Trophoblast cell (in vitro differentiated cells and primary cell): Measurements from ENCODE around the gene TKTL1.

Source experiments
- DNase-seq, 2 donors: peaks; one replicate each; pipeline ENCODE4 v3.0.0-alpha.2; 2016
- H2AFZ ChIP-seq: 2 replicates; pipeline ENCODE4 v1.6.1; 2013; ENCODE audit warnings: low read length, moderate library complexity, mild to moderate bottlenecking; ENCODE audit not compliant: insufficient read depth, poor library complexity
- H2AK5ac ChIP-seq: 2 replicates; pipeline ENCODE4 v1.6.1; 2013; ENCODE audit warnings: mild to moderate bottlenecking, low read length
- H2BK120ac ChIP-seq: 2 replicates; pipeline ENCODE4 v1.6.1; 2013; ENCODE audit warnings: low read length, mild to moderate bottlenecking, moderate library complexity; ENCODE audit not compliant: insufficient read depth, poor library complexity
- H2BK12ac ChIP-seq: 2 replicates; pipeline ENCODE4 v1.6.1; 2013; ENCODE audit warnings: mild to moderate bottlenecking, low read length, moderate library complexity
- H2BK5ac ChIP-seq: 2 replicates; pipeline ENCODE4 v1.6.1; 2013; ENCODE audit warnings: low read length, low read depth, moderate library complexity, mild to moderate bottlenecking; ENCODE audit not compliant: poor library complexity
- H3K14ac ChIP-seq: 2 replicates; pipeline ENCODE4 v1.6.1; 2013; ENCODE audit warnings: mild to moderate bottlenecking, low read length
- H3K18ac ChIP-seq: 2 replicates; pipeline ENCODE4 v1.6.1; 2013; ENCODE audit warnings: mild to moderate bottlenecking, low read length
- H3K23ac ChIP-seq: 2 replicates; pipeline ENCODE4 v1.6.1; 2013; ENCODE audit warnings: low read length
- H3K27ac ChIP-seq: 2 replicates; pipeline ENCODE4 v1.5.1; 2013; ENCODE audit warnings: low read depth, mild to moderate bottlenecking, inconsistent platforms, low read length, moderate library complexity
- H3K27me3 ChIP-seq: 2 replicates; pipeline ENCODE4 v1.6.1; 2013; ENCODE audit warnings: inconsistent platforms, mild to moderate bottlenecking, low read length, moderate library complexity; ENCODE audit not compliant: insufficient read depth
- H3K36me3 ChIP-seq, 2 experiments: 1 replicate in 1 of 2; 2 replicates in 1 of 2; pipeline ENCODE4 v1.6.1; 2013; ENCODE audit warnings: low read length in 2 of 2, mild to moderate bottlenecking in 2 of 2, moderate library complexity in 1 of 2; ENCODE audit not compliant: insufficient read depth in 2 of 2, control insufficient read depth in 1 of 2
- H3K4ac ChIP-seq: 2 replicates; pipeline ENCODE4 v1.6.1; 2013; ENCODE audit warnings: low read depth, mild to moderate bottlenecking, low read length, moderate library complexity
- H3K4me1 ChIP-seq, 2 experiments: 1 replicate in 1 of 2; 2 replicates in 1 of 2; pipeline ENCODE4 v1.6.1; 2013; ENCODE audit warnings: low read length in 2 of 2, mild to moderate bottlenecking in 2 of 2, moderate library complexity in 1 of 2; ENCODE audit not compliant: insufficient read depth in 2 of 2, control insufficient read depth in 1 of 2
- H3K4me2 ChIP-seq: 2 replicates; pipeline ENCODE4 v1.6.1; 2013; ENCODE audit warnings: inconsistent platforms, mild to moderate bottlenecking, low read length, moderate library complexity
- H3K4me3 ChIP-seq: 2 replicates; pipeline ENCODE4 v1.5.1; 2013; ENCODE audit warnings: mild to moderate bottlenecking, low read depth, low read length, inconsistent platforms
- H3K79me1 ChIP-seq: one replicate; pipeline ENCODE4 v1.6.1; 2013; ENCODE audit warnings: low read length
- H3K79me2 ChIP-seq: 2 replicates; pipeline ENCODE4 v1.6.1; 2013; ENCODE audit warnings: low read length, mild to moderate bottlenecking; ENCODE audit not compliant: control insufficient read depth, insufficient read depth, poor library complexity
- H3K9ac ChIP-seq: 2 replicates; pipeline ENCODE4 v1.6.1; 2013; ENCODE audit warnings: mild to moderate bottlenecking, low read length
- H3K9me3 ChIP-seq: 2 replicates; pipeline ENCODE4 v1.6.1; 2013; ENCODE audit warnings: low read depth, mild to moderate bottlenecking, control low read depth, inconsistent platforms, low read length; ENCODE audit not compliant: insufficient read depth
- H4K12ac ChIP-seq: 2 replicates; pipeline ENCODE4 v1.6.1; 2013; ENCODE audit warnings: low read depth, mild to moderate bottlenecking, low read length, moderate library complexity
- H4K8ac ChIP-seq: 2 replicates; pipeline ENCODE4 v1.6.1; 2013; ENCODE audit warnings: low read depth, mild to moderate bottlenecking, low read length, moderate library complexity
- H4K91ac ChIP-seq: one replicate; pipeline ENCODE4 v1.6.1; 2013; ENCODE audit warnings: low read depth, mild to moderate bottlenecking, low read length, moderate library complexity
- WGBS: extraction: QIAGEN DNeasy Blood & Tissue Kit; methylation state at CpG from one replicate; pipeline ENCODE4 v1.1.7; 2013; ENCODE audit warnings: missing lambda C conversion rate; ENCODE audit not compliant: insufficient read length, insufficient coverage; ENCODE audit errors: extremely low coverage; 5-methylcytosine and 5-hydroxymethylcytosine counted together

Gene TKTL1

GRCh38 chrX:154355094-154355775, 59.6 kb downstream of the TKTL1 start:
- no peak overlapping the region for H3K14ac ChIP-seq
- no peak overlapping the region for H3K27ac ChIP-seq
- H2BK5ac ChIP-seq: no peak overlapping the region
- H4K91ac ChIP-seq: no peak overlapping the region
- H3K18ac ChIP-seq: no peak overlapping the region
- no peak overlapping the region for H2BK120ac ChIP-seq
- no peak overlapping the region for H3K23ac ChIP-seq
- no peak overlapping the region for H4K12ac ChIP-seq
- no peak overlapping the region for H2BK12ac ChIP-seq
- no peak overlapping the region for H4K8ac ChIP-seq
- no peaks in the 10 kb centered on the region for H3K4me1 ChIP-seq
- no peaks in the 10 kb centered on the region for H3K9me3 ChIP-seq
- no peak overlapping the region for H3K4me2 ChIP-seq
- no CpG with 5 or more reads among the region's 30 CpGs for WGBS
- no peak overlapping the region for H2AFZ ChIP-seq
- no peaks in the 10 kb centered on the region for H3K79me1 ChIP-seq
- H3K27me3 ChIP-seq: no peaks in the 10 kb centered on the region
- H3K9ac ChIP-seq: no peak overlapping the region
- no peak overlapping the region for H3K4ac ChIP-seq
- no peak overlapping the region for H2AK5ac ChIP-seq
- DNase-seq: no peak
- H3K4me3 ChIP-seq: no peak overlapping the region
- no peaks in the 10 kb centered on the region for H3K79me2 ChIP-seq
- peaks cover 100% of the 10 kb centered on the region in 2 experiments for H3K36me3 ChIP-seq

GRCh38 chrX:154355776-154356140, 60.2 kb downstream of the TKTL1 start:
- Histone ChIP-seq H2BK12ac (no peak overlapping the region), H3K36me3 (peaks cover 100% of the 10 kb centered on the region in 2 experiments), H3K4me3 (no peak overlapping the region), H3K79me1 (no peaks in the 10 kb centered on the region), H3K14ac (no peak overlapping the region), H3K23ac (no peak overlapping the region), H3K79me2 (no peaks in the 10 kb centered on the region), H3K9me3 (no peaks in the 10 kb centered on the region), H3K27me3 (no peaks in the 10 kb centered on the region), H3K4me1 (no peaks in the 10 kb centered on the region), H3K18ac (no peak overlapping the region), H2AFZ (no peak overlapping the region), H2BK5ac (no peak overlapping the region), H3K27ac (no peak overlapping the region), H3K4me2 (no peak overlapping the region), H3K4ac (no peak overlapping the region), H4K91ac (no peak overlapping the region), H2AK5ac (no peak overlapping the region), H4K12ac (no peak overlapping the region), H3K9ac (no peak overlapping the region), H2BK120ac (no peak overlapping the region), H4K8ac (no peak overlapping the region)
- DNase-seq: no peak
- no CpG with 5 or more reads among the region's 12 CpGs for WGBS

- Histone ChIP-seq H3K79me1 (no peaks in the 10 kb centered on the region), H3K27me3 (no peaks in the 10 kb centered on the region), H4K12ac (no peak overlapping the region), H3K14ac (no peak overlapping the region), H3K4me2 (no peak overlapping the region), H4K91ac (no peak overlapping the region), H2AK5ac (no peak overlapping the region), H2BK5ac (no peak overlapping the region), H4K8ac (no peak overlapping the region), H3K79me2 (no peaks in the 10 kb centered on the region), H3K18ac (no peak overlapping the region), H2AFZ (no peak overlapping the region), H3K23ac (no peak overlapping the region), H3K27ac (no peak overlapping the region), H2BK12ac (no peak overlapping the region), H3K9me3 (no peaks in the 10 kb centered on the region), H2BK120ac (no peak overlapping the region), H3K4me3 (no peak overlapping the region), H3K36me3 (peaks cover 97 to 98% of the 10 kb centered on the region in 2 experiments), H3K4me1 (no peaks in the 10 kb centered on the region), H3K4ac (no peak overlapping the region), H3K9ac (no peak overlapping the region)
- WGBS: no CpG with 5 or more reads among the region's 13 CpGs
- DNase-seq: no peak
Measured at GRCh38 chrX:154356596-154356995, 61.0 kb downstream of the TKTL1 start.

- H3K18ac ChIP-seq: no peak overlapping the region
- no peak overlapping the region for H2BK120ac ChIP-seq
- no peak overlapping the region for H2AFZ ChIP-seq
- no peak overlapping the region for H2BK5ac ChIP-seq
- no peaks in the 10 kb centered on the region for H3K79me2 ChIP-seq
- H3K23ac ChIP-seq: no peak overlapping the region
- H2AK5ac ChIP-seq: no peak overlapping the region
- H3K4ac ChIP-seq: no peak overlapping the region
- no peak overlapping the region for H4K91ac ChIP-seq
- H3K9me3 ChIP-seq: no peaks in the 10 kb centered on the region
- H3K14ac ChIP-seq: no peak overlapping the region
- no peak for DNase-seq
- H3K27me3 ChIP-seq: no peaks in the 10 kb centered on the region
- H4K12ac ChIP-seq: no peak overlapping the region
- no peaks in the 10 kb centered on the region for H3K4me1 ChIP-seq
- no peak overlapping the region for H4K8ac ChIP-seq
- no peak overlapping the region for H3K9ac ChIP-seq
- no CpG with 5 or more reads among the region's 27 CpGs for WGBS
- H3K36me3 ChIP-seq: peaks cover 97 to 98% of the 10 kb centered on the region in 2 experiments
- no peak overlapping the region for H3K27ac ChIP-seq
- H3K4me3 ChIP-seq: no peak overlapping the region
- H2BK12ac ChIP-seq: no peak overlapping the region
- H3K4me2 ChIP-seq: no peak overlapping the region
- H3K79me1 ChIP-seq: no peaks in the 10 kb centered on the region
Measured at GRCh38 chrX:154357205-154357604, 61.6 kb downstream of the TKTL1 start.
